ENCODE measurements around the gene IFNA17.
"Not testable (repeated sequence)": the region's sequence is repeated elsewhere in the genome, so short reads cannot be mapped to it uniquely, and the experiment has no call there.

- not testable (repeated sequence) for TF ChIP-seq REST (IDR thresholded peaks at IDR 0.05); CTCF (IDR thresholded peaks at IDR 0.05; ENCODE audit: low read depth, low read length, missing input control); RXRA (IDR thresholded peaks at IDR 0.05)
Observed at GRCh38 chr9:21210782-21211181, 17.2 kb downstream of the IFNA17 start.

Measured in liver (tissue), 3 donors.